ENCODE results near the gene SGIP1.

Gene SGIP1, protein sequence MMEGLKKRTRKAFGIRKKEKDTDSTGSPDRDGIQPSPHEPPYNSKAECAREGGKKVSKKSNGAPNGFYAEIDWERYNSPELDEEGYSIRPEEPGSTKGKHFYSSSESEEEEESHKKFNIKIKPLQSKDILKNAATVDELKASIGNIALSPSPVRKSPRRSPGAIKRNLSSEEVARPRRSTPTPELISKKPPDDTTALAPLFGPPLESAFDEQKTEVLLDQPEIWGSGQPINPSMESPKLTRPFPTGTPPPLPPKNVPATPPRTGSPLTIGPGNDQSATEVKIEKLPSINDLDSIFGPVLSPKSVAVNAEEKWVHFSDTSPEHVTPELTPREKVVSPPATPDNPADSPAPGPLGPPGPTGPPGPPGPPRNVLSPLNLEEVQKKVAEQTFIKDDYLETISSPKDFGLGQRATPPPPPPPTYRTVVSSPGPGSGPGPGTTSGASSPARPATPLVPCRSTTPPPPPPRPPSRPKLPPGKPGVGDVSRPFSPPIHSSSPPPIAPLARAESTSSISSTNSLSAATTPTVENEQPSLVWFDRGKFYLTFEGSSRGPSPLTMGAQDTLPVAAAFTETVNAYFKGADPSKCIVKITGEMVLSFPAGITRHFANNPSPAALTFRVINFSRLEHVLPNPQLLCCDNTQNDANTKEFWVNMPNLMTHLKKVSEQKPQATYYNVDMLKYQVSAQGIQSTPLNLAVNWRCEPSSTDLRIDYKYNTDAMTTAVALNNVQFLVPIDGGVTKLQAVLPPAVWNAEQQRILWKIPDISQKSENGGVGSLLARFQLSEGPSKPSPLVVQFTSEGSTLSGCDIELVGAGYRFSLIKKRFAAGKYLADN

DNA sequence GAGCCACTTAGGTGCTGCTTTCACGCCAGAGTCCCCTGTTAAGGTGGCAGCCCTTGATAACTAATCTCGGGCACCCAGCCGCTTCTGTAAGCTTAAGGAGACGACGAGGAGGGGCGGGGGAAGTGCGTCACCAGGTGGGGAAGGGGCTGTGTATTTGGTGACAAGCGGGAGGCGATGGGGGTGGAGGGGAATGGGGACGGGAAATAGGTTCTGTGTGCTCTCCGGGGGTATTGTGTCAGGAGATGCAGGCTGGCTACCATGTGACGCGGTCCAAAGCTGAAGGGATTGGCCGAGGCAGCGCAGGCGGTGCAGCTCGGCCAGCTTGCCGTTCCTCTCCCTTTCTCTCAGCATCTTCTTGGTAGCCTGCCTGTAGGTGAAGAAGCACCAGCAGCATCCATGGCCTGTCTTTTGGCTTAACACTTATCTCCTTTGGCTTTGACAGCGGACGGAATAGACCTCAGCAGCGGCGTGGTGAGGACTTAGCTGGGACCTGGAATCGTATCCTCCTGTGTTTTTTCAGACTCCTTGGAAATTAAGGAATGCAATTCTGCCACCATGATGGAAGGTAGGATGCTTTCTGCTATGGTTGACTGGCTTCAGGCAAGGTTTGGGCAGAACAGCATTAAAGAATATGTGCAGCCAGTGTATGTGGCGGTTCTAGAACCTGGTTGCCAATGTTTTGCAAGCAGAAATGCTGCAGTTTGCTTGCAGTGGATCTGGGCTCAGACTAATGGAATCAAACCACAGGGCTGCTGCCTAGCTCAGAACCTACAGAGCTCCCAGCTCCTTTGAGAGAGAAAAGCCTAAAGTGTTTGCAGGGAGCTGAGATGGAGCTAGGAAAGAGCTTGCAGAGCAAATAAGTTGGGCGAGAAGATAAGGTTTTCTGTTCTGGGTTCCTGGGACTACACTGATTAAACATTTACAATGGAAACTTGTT, at the start of gene SGIP1:
Gene SGIP1 (plus strand): TSS at position 350 of the 937 bp plus-strand sequence. CDS start 206 bp downstream, at position 556.
- peak; percentile 54 for DNase-seq

DNA sequence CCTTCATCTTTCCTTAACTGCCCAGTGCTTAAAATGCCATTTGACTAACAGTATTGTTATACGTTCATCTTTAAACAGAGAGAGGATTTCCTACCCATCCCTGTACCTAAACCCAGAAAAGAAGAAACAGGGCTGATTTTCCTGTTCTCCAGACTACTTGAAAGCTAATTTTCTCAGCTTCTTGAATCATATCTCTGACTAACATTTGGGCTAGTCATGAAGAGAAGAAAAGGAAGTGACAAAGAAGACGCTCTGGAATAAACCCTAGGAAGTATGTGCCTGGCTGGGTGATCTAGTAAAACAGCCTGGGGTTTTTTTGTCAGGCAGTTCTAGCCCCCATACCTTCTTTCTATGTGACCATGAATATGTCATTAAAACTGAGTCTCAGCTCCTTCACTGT, 44.8 kb upstream of the SGIP1 start:
- peak; percentile 57 for DNase-seq

DNA sequence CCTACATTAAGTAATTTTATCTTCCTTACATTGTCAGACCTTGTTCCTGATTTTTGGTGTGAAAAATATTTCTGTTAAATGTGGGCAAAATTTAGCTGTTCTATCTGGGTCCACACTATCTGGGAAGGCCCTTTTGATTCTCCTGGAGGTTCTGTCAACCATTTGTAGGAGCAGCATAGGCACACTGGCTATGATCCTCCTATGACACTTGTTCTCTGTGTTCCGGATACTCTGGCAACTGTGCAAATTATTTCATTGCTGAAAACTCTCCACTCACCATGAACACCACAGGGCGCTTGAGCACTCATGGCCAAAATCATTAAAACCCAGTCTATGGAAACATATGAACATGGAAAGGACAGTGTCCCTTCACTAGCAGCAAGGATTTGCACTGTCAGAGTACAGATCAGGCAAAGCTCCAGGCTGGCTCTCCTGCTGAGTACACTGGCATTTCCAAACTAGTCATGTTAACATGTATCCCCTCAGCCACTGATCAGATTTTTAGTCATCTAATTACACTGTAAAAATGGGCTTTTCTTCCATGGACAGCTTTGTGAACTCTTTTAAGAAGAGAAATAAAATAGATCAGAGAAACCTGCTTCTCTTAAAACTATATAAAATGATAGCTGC, 43.9 kb upstream of the SGIP1 start:
- DNase-seq, result no peak

DNA sequence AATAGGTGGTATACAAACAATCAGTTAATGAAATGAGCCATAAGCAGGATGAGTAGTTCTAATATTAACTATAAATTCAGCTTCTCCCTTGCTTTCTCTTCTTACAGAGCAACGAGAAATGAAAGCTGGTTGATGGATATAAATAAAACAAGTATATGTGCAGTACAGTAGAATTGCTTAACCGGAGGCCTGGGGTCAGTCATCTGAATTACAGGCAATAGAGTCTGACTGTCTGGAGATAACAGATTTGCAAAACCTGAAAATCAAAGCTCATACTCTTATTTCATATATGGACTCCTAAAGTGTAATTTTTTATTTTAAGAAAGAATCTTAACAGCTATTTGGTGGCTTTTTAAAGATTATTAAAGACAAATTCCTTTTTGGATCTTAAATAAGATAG, 43.1 kb upstream of the SGIP1 start:
- DNase-seq, result no peak

DNA sequence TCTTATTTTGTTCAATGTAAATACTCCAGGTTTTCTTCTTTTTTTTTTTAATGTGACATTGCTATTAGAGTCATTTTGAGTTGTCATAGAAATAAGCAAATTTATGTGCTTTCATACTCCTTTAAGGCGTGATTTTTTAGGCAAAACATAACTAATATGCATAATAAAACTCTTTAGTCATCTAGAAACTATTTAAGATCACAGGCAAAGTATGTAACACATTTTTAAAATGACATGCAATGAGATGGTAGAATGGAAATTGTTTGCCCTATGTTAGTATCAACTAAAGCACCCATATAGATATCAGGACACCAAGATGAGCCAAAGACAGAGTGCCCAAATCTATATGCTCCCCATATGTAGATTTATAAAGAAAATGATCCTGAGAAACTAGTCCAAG, 41.5 kb upstream of the SGIP1 start:
- no peak for DNase-seq

DNA sequence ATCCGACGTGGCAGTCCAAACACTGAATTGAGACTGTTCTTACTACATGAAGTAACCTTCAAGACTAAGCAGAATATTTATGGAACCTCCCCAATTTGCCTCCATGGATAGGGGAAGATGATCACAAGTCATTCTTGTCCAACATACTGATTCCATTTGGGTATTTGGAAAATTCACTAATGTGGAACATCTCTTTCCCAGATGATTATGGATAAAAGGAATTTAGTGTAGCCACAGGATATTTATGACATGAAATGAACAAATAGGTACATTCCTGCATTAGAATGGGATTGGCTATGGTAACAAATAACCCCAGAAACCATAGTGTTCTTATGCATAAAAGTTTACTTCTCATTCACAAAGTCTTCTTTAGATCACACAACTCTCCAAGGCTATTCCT, 40.2 kb upstream of the SGIP1 start:
- peak; percentile 78 for DNase-seq

DNA sequence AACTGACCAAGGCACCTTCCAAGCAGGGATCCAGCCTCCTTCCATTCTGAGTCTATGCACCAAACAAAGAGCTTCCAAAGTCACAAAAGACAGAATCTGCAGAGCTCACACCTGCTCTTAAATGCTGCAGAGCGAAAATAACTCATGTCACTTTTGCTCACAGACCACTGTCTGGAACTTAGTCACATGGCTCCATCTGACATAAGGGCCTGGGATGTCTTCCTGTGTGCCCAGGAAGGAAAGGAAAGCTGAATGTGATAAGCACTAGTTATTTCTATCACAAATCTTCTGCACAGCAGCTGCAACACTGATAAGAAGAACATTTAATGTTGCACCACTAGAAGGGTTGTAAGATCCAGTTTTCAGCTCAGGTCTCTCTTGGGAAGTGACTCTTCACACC, 39.5 kb upstream of the SGIP1 start:
- no peak for DNase-seq

DNA sequence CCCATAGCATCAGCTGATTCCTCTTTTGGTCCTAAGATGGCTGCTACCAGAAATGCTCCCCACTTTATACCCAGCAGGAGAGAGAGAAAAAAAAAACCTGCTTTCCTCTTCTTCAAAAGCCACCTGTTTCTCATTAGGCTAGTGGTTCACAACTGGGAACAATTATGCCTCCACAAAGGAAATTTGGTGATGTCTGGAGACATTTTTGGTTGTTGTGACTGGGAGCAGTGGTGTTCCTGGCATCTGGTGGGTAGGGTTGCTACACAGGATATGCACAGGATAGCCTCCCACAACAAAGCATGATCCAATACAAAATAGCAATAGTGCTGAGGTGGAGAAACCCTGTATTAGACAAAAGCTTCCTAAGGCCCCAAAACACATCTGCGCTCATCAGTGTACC, 38.5 kb upstream of the SGIP1 start:
- DNase-seq, result peak; percentile 90

DNA sequence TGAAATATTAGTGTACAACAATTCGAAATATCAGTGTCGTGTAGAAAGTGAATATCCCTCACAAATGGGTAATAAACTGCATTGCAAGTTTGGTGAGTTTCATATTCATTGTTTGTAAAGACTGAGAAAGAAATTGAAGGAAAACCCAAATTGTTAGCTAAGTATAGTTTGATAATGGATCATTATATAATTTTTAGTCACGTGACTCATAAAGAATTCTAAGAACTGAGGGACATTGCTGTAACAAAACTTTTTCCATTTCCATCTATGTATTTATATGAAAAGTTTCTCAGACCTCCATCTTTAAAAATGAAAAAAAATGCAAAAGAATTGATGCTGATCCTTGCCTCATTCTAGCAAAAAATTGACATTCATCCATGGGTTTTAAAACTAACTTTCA, 36.0 kb upstream of the SGIP1 start:
- DNase-seq, result no peak

DNA sequence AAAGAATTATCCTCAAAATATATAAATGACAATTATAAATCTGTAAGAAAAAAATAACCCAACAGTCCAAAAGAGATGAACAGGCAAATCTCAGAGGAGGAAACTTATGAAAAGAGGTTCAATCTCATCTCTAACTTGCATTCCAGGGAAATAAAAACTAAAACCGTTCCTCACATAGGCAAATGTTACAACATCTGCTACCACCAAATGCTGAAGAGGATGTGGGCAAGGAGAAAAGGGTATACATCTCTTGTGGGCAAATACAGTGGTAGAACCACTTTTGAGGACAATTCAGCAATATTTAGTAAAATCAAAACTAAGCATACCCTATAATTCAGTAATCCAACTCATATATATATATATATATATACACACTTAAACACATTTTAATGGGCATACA, 33.7 kb upstream of the SGIP1 start:
- no peak for DNase-seq

DNA sequence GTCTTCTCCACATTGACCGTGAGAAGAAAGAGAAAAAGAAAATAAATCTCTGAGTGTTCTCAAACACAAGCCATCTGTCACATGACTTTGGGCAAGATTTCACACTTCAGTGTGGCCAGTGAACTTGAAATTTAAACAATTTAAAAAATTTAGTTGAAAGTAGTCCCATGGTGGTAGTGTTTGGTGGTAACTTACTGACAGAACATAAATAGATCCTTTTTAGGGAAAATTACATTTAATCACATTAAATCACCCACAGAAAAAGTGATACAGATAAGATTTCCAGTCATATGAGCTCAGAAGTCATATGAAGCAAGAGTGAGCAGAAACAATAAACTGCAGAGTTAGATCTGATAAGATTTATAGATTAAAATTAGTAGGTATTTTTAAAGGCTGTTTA, 31.9 kb upstream of the SGIP1 start:
- no peak for DNase-seq

DNA sequence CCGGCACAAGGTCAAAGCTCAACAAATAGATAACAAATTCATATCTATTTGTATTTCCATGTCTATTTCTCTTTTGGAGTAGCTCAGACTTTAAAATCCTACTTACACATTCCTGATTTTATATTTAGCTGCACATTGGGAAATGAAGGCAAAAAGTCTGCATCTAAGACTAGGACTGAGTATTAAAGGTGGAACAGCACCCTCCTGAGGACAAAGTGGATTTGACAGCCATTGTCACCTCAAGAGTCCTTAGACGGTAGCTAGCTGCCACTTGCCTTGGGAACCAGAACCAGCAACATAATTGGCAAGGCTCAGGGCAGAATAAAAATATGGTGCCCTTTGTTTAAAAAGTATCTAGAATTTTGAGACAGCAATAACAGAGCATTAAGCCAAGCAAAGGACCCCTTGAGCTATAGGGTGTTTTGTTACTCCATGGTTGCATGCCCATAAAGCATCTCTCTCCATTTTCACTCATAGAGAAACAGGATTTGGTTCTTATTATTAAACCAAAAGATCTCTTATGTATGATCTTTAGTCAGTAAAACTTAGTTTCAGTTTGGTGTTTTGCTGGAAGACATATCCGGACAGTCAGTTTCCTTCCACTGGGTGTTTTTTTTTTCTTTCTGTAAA, 30.0 kb upstream of the SGIP1 start:
- peak; percentile 77 for DNase-seq

DNA sequence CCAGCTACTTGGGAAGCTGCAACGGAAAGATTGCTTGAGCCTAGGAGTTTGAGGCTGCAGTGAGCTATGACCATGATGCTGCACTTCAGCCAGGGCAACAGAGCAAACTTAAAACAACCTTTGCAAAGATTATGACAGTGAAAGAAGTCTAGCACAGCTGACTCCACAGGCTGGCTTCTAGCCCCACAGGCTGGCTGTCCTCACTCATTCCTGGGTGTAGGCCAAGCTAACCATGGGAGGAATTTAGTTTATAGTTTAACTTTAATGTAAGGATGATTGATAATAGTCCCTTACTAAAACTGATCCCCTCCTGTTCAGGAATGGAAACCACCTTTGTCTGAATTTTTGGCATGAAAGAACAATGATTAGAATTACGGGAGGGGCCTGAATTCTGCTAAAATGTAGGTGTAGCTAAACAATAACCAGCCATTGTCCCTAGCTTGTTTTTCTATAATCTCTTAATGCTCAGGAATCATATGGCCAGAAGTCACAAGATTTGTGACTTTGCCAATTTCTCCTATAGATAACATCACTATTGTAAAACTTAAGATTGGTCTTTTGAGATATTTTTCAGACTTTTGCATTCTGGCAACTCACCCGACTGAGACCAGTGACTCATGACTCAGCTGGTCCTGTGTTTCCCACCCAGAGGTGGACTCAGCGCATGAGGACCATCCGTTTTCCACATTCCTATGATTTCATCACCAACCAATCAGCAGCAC, 28.1 kb upstream of the SGIP1 start:
- peak; percentile 87 for DNase-seq

DNA sequence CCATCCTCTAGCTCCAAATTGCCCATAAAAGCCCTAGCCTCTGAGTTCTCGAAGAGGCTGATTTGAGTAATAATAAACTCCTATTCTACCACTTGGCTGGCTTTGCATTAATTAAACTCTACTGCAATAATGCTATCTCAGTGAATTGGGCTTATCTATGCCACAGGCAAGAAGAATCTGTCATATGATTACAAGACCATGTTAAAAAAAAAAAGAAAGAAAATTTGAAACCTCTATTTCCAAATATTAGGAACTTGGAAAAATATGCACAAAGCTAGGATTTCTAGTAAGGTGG, 27.6 kb upstream of the SGIP1 start:
- no peak for DNase-seq

DNA sequence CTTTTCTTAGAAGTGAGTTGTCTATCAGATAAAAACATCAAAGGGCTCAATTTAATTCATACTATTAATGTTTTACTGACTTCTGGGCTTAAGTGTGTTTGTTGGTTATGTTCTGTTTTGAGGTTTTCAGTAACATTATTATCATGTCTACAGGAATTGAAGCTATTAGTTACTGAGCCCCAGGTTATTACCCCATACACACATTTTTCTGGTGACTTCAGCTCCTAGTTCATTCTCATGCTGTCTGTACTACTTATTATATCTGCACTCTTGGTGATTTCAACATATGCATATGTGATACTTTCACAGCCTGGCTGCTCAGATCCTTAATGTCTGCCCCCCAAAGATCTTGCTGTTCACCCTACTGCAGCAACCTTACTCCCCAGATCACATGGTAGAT, 27.0 kb upstream of the SGIP1 start:
- DNase-seq, result no peak

DNA sequence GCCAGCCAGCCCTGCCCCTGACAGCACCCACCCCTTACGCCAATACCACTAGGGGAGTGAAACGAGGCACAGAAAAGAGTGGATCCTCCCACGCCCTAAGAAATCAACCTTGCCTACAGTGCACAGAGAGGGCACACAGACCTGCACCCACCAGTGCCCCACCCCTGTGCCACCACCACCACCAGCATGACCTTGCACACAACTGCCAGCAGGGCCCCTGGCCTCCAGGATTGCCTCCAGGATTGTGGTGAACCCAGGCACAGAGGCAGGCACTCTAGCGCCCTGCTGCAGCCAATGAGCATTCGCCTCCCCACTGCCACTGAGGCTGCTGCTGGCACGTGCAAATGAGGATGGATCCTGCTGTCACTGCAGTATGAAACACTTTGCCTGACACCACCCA, 23.5 kb upstream of the SGIP1 start:
- no peak for DNase-seq

DNA sequence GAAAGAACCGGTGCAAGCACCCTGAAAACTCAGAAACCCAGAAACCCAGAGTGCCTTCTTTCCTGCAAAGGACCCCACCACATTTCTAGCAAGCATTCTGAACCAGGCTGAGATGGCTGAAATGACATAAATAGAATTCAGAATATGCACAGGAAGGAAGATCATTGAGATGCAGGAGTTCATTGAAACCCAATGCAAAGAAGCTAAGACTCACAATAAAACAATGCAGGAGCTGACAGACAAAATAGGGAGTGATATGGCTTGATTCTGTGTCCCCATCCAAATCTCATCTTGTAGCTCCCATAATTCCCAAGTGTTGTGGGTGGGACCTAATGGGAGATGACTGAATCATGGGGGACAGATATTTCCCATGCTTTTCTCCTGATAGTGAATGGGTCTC, 22.8 kb upstream of the SGIP1 start:
- no peak for DNase-seq

DNA sequence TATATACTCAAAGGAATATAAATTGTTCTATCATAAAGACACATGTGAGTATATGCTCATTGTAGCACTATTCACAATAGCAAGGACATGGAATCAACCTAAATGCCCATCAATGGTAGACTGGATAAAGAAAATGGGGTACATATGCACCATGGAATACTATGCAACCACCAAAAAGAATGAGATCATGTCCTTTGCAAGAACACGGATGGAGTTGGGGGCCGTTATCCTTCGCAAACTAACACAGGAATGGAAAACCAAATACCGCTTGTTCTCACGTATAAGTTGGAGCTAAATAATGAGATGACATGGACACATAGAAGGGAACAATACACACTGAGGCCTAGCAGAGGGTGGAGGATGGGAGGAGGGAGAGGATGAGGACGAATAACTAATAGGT, 16.0 kb upstream of the SGIP1 start:
- DNase-seq, result no peak

DNA sequence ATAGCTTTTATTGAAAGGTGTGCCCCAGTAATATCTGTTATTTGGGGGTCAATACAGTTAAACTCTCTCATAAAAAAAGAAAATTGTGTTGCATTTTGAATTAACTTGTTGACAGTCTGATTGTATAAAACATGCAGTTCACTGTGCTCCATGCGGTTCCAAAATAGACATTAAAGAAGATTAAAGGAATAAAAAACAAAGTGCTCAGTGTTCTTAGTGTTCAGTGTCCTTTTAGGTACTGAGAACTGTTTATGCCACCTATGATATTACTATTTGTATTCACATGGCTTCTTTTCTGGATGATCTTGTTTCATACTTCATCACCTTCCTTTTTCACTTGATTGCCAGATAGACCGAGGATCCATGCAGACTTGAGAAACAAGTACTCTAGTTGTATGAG, 15.3 kb upstream of the SGIP1 start:
- DNase-seq, result no peak

DNA sequence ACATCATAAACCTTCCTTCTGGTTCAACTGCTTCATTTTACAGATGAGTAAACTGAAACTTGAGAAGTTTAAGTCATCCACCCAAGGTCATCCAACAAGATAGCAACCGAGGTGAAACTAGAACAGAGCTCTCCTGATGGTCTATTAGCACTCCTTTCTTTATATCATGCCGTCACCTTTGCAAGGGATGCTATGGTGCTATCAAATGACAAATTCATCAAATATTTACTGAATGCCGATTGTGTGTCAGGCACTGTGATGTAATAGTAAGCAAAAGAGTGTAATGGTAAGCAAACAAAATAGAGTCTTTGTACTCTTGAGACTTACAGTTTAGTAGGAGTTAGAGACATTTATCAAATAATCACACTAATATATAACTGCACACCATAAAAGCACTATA, 14.0 kb upstream of the SGIP1 start:
- DNase-seq, result no peak

DNA sequence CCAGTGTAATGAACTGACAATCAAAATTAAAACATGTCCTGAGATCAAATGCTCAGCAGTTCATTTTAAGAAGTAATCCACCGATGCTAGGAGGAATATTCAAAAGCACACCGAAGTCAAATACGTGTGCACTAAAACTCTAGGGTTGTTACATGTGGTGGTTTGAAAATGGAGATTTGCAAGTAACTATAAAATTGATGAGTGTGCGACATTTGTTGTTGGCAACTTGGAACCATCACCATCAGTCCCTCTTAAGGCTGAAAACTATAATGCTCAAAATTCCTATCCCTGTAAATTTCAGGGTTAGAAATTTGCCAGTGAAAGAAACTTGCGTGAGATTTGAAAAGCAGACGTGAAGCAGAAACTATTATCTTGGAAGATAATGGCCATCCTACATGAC, 13.3 kb upstream of the SGIP1 start:
- no peak for DNase-seq

Measured in fibroblast of upper back skin (primary cell).